ENCODE data around the gene UNC13A.

GRCh38 chr19:17721821-17722220 is 33.7 kb upstream of the UNC13A start:
- TF ChIP-seq CTCF (IDR thresholded peaks at IDR 0.05): no peak
- TF ChIP-seq POLR2A (IDR thresholded peaks at IDR 0.05): no peak
